Femur (tissue), 1 donor: ENCODE data around the gene ROCK2.

Experiments
- DNase-seq: peaks from one replicate; pipeline ENCODE4 v3.0.0-alpha.2; 2017

Gene ROCK2

DNA sequence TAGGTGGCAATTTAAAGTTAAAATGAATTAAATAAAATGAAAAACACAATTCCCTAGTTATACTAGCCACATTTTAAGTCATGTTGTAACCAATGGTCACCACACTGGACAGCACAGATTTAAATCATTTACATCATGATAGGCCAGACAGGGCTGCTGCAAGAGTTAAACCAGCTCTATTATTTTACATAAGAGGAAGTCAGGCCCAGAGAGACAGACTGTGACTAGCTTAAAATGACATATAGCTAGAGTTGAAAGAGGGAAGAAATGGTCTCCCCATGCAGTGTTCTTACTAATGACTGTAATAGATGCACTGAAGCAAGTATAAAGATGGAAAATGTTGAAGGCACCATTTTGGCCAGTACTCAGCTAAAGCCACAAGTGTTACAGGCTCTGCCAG is 119.5 kb downstream of the ROCK2 start:
- DNase-seq: no peak

DNA sequence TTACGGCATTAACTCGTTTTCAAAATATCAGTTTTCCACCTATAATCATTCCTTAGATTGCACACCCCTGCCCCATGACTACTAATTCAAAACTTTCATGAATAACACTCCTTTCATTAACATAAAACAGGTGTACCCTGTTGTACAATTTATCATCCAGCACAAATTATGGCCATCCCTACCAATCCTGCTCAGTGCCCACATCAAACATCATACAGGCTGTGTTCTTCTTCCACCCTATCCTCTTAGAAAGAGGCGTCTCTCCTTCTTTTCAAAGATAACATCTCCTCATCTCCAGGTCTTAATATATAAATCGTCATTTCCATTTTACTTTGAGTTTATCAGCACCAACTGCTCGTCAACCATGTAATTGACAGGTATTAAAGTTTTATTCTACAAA is 121.6 kb downstream of the ROCK2 start:
- no peak for DNase-seq

DNA sequence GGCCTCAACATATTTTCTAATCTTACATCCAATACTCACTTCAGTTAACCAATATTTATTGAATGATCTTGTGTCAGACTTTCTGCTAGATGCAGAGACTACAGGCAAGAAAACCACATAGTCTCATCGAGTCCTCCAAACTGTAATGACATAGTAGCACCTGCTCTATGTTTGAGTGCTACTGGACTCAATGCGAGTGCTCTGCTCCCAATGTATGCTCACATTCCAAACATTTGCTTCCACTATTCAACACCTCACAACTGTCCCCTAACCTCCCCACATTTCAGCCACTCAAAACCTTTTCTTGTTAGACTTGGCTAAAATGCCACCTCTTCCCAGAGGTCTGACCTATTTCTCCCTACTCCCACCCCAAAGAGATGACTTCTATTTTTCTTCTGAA is 124.0 kb downstream of the ROCK2 start:
- DNase-seq: no peak

DNA sequence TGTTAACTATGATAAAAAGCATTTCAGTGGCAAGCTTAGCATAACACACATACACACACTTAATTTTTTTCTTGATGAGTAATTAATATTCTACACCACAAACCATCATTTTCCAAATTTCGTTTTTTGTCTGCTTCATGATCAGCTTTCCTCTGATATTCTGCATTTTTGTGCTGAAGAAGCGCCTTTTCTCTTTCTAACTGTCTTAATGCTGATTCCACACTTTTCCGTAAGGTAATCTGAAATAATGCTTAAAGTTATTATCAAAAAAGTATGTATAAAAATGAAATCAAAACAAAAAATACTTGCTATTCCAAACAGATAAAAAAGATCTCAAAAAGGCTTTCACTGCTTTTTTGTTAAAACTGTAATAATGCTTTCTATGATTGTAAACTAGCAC is 129.0 kb downstream of the ROCK2 start:
- no peak for DNase-seq

DNA sequence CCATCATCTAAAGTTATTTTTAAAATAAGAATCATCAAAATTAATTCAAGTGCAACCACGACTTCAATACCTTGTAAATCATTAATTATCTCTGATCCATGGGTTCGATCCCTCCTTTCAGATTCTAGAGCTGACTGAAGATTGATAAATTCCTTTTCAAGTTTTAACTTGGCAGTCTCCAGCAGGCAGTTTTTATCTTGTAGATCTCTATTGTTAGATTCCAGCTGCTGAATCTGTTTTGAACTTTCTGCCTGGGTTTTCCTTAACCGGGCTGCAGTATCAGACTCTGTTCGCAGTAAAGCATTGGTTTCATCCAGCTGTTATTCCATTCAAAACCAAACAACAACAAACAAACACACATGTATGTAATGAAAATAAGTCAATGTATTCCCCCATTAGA is 129.7 kb downstream of the ROCK2 start:
- DNase-seq: no peak

DNA sequence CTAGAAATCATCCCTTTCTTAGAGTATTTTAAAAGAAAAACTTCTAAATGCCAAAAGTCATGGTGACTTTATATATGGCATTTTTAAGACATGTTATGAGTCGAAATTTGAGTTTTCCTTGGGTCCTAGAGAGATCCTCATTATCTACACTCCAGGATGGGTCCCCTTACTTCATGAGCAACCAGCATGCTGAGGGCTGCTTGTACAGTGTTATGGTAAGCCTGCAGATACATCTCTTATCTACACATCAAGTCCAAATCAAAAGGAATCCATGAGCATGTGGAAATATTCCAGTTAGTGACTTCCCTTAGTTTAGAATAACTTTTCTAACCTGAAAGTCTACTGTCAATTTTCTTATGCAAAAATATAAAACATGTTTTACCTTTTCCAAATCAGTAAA is 130.5 kb downstream of the ROCK2 start:
- no peak for DNase-seq

DNA sequence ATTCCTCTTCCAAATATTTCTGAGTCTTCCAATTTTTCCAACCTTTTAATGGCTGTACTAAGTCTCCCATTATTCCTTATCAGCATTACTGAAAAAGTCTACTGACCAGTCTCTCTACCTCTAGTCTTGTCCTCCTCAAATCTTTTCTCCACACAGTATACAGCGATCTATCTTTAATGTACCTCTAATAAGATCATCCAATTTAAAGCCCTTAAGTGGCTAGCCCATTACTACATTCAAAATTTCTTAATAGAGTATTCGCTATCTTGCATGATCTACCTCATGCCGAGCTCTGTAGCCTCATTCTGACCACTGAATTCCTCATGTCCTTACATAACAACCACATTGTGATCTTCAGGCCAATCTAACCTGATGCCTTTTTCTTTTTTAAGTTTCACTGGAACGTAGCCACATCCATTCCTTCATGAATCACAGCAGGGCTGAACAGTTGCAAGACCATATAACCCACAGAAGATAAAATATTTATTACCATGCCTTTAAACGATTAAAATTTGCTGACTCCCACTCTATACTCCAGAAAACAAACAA is 131.3 kb downstream of the ROCK2 start:
- no peak for DNase-seq

DNA sequence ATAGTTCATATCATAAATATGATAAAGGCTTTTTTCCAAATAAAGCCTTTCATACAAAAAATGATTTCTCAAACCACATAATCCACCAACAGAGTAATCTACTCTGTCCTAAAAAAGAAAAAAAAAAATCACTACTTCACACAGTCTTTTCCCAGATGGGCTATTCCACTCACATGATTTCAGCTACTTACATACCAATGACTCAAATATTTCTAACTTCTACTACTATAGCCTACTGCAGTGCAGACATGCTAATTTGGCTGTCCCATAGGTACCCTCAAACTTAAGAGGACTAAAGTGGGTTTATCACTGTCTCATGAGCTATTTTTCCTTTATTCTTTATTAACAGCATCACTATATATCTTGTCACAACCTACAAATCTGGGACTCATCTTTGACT is 131.8 kb downstream of the ROCK2 start:
- DNase-seq: no peak

DNA sequence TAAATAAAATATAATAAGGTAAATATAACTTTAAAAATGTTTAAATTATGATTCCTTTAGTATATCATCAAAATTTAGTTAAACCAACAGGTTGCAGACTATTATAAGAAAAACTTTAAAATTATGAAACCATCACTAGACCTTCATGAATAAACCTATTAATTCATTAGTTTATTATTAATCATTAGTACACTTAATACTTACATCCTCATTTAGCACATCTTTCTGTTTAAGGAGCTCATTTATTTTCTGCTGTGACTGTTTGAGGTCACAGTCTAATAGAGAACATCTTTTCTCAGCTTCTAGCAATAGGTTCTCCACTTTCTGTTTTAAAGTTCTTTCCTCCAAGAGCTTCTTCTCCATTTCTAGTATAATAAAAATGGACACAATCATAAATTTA is 136.4 kb downstream of the ROCK2 start:
- DNase-seq: no peak

DNA sequence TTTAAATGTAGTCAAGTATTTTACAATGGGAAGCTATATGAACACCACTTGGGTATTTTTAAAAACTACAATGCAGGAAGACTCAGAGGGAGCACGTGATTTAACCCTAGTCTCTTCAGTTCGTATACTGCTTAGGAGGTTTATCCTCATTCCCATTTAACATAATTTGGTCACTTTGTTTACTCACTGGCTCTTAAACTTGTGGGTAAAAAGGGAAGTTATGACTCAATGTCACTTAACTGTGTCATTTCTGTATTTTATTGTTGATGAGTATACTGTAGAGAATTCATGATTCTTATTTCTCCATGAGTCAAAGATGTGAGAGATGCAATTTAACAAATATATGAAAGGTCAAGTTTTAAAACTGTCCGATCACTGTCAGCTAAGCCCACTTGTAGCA is 141.0 kb downstream of the ROCK2 start:
- DNase-seq: no peak

DNA sequence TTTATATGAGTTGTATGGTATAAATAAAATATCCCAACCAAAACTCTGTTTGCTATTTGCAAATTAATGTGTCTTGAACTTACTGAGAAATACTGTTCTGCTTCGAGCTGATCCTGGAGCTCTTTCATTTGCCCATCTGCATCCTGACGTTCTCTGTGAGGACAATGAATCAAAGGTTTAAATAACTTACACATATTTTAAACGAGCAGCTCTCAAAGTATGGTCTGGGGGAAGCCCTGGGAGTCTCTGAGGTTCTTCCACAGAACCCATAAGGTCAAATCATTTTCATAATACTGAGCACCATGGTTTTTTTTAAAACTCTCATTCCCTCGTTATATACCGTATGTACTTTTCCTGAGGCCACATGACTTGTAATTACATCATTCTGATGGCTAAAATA is 142.5 kb downstream of the ROCK2 start:
- no peak for DNase-seq

DNA sequence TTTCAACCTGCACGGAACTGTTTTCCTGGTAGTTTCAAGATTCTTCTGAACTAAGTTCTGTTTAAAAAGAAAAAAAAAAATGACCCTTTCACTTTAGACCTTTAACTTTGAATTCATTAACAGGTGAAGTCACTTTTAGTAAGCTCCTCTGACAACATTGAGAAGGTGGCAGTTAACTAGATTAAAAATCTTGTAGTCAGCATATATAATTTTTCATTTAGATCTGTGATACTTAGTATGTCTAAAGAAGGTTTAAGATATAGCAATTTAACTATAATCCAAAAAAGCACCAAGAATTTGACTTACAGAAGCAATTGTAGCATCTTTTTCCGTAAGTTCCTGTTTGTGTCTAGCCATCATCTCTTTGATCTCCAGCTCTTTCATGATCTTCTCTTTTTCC is 143.8 kb downstream of the ROCK2 start:
- DNase-seq: no peak

DNA sequence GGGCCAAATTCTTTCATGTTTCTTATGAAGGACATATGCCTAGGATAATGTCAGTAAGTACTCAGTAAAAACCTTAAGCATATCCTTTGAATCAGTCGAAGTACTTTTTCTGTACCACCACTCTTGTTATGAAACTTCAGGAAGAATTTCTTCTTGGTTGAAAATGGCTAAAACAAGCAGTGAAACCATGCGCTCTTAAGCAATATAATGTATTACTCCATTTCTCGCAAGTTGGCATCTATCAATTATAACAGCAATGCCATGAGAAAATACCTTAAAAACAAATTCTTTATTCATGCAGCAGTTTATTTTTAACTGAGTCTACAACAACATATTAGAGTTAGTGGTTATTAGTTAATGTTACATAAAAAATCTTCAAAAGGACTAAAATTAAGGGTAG is 148.2 kb downstream of the ROCK2 start:
- no peak for DNase-seq

DNA sequence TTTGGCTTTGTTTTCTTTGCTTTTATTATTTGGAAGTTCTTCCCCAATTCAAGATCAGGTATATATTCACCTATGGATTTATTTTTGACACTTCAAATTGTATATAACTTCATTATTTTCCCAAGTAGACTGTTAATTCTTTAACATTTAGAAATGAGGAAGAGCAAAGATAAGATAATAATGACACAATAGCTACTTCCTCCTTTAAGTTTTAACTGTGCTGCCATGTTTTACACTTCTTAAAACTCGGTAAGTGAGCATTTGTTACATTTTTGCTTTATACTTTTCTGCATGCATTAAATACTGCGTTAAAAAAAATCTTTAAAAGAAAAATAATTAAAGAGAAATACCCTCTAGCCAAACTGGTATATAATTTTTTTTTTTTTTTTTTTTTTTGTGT is 156.7 kb downstream of the ROCK2 start:
- no peak for DNase-seq

DNA sequence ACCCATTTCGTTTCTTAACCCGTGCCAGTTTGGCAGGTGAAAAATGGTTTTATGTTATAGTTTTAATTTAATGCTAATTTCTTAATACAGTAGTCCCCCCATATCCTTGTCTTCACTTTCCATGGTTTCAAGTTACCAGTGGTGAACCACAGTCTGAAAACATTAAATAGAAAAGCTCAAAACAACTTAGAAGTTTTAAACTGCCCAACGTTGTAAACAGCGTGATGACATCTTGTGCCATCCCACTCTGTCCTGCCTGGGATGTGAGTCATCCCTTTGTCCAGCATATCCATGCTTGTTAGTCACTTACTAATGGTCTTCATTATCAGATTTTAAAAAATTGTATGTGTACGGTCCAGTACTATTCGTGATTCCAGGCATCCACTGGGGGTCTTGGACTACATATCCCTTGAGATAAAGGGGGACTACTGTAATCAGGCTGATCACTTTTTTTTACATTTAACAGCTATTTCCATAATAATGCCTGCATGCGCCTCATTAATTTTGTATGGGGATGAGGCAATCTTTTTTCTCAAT is 157.3 kb downstream of the ROCK2 start:
- no peak for DNase-seq

DNA sequence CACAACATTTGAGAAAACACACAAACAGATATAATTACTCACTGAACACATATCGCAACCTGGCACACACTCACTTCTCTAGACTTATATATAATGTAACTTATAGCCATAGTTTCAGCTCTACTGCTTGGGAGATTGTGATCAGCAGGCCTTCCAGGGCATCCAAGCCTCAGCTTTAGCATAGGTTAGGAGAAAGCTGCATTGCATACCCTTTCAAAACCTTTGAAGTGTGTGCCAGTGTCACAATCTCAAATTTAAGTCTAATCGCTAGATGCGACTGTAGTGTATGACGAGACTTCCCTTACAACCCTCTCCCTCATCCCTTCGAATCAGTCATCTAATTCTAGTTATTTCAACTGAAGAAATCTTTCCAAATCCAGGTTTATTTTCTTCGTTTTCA is 158.3 kb downstream of the ROCK2 start:
- no peak for DNase-seq

DNA sequence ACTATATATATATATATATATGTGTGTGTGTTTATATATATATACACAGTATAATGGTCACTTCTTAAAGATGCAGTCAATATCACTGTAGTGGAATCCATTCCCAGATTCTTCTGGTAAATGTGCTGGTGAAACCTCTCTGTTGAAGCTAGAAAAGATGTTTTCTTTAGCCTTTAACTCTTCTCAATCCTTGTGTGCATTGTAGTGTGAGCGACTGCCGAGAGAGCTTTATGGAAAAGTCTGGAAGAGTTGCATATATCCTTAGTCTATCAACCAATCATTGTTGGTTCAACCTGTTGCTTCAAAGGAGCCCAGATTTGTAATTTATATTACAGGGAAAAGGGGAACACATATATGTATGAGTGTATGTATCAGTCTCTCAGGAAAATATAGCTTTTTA is 161.5 kb downstream of the ROCK2 start:
- DNase-seq: no peak

DNA sequence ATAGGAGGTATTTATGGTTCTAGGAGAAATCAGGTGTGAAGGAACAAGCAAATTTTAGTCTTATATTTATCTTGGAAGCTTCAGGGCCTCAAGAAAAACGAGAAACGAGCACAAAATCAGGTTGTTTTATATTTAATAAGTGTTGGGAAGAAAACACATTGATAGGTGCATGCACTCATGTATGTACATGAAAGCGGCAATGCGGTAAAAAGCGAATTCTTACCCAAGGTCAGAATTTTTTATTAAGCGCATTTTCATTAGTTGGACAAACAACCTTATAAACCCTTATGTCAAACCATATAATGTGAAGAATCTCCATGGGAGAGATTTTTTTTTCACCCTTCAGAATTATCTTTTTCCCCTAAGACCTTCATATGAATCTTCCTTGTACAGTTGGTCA is 163.8 kb downstream of the ROCK2 start:
- DNase-seq: no peak

DNA sequence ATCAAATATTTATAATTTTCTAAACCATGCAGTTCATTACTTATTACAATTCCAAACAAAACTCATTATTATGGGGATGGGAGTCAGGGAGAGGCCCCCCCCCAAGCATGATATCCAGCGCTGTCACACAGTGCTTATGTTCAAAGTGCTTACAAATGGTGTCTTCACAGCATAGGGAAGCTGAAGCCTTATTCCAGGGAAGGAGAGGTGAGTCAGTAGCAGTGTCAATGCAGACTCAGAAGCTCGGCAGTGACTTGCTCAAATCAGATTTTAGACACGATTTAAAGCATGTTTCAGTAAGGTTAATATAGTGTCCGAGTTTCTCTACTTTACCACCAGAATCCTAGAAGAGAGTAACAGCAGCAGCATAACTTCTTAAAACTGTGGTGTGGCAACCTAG is 164.5 kb downstream of the ROCK2 start:
- DNase-seq: no peak

DNA sequence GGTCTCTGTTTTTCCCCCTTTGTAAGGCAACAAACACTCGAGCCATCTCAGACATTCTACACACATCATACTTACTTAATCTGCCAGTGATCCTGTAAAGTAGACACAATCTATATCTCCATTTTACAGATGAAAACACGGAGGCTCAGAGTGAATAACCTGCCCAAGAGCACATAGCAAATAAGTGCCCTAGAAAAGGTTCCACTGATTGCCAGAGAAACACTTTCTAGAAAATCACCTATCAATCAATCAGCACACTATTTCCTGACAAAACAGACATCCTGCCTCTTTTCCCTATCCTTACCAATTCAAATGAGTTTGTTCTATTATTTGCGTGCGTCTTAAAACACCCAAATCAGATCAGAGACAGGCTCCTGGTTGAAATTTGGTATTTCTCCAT is 165.2 kb downstream of the ROCK2 start:
- no peak for DNase-seq

DNA sequence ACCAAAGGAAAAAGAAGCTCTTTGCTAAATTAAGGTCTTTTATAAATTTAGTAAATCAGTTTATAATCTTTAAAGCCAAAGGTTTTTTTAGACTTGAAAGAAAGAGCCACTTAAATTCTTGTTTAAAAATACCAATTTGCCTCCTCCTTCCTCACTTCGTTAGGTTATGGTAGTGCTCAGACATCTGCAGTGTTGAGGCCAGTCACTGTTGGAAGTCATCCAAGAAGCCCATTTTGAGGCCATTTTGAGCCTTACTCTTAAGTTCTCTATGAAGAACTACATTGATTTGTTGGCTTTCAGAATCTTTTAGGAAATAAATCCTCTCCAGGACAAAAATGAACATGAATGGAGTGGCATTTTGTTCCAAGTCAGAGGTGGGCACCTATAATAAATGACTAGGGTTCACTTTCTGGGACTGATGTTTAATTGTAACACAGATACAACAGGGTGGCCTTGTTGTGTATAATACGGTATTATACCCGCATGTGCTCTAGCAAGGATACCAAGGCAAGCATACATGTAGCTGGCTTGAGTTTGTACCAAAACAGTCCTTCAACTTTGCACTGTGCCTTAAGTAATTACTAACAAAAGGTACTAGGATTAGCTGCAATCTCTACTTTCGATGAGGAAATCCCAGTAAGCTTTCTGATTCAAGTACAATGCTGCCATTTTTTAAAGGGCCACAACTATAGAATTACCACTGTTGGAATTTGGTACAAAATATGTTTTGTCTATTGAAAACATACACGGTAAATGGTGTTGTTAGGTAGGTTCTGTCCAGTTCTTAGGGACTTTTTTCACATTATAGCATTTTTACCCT is 166.4 kb downstream of the ROCK2 start:
- no peak for DNase-seq

DNA sequence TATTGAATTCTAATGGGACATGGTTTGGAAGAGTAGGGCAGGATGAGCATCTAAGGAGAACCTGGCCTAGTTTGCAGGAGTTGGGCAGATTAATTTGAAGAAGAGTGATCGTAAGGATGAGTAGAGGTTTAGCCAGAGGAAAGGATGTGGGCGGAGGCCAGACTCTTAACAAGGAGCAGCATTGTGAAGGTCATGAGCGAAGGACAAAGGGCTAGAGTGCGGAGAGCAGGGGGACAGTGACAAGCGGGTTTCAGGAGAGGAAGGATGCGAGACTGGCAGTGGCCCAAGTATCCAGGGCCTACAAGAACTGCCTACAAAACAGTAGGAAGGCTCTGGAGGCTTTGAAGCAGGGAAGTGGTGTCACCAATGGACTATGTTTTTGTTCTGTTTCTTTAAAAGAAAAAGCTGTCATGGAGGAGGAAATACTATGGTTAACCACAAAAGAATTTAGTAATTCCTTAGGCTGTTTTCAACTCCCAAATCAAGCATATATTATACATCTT is 169.1 kb downstream of the ROCK2 start:
- no peak for DNase-seq

DNA sequence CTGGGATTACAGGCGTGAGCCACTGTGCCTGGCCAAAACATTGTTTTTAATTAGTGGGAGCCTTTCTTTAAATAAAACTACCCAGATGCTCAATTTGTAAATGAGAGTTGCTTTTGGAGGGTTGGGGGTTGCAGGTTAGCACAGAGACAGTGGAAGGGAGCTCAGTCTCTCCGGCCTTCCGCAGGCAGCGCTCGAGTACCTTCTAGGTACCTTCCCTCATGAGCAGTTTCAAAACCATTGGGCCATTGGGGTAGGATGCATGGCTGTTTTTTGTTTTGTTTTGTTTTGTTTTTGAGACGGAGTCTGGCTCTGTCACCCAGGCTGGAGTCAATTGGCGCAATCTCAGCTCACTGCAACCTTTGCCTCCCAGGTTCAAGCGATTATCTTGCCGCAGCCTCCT is 170.2 kb downstream of the ROCK2 start:
- no peak for DNase-seq

DNA sequence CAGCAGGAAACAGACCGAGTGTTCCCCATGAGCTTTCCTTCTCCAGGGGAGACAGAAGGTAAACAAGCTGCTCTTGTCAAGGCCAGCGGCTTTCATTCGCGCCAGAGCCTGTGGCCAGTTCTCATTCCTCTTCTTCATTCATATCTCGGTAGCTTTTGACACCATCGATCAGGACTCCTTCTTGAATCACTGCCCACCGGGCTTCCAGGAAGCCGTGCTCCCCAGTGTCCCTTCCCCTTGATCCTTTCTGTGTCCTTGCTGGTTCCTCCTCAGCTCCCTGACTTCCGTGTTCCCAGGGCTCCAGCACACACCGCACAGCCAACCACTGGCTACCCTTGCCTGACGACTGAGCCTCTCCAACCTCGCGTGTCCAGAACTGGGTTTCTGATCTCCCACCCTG is 175.1 kb downstream of the ROCK2 start:
- DNase-seq: no peak

DNA sequence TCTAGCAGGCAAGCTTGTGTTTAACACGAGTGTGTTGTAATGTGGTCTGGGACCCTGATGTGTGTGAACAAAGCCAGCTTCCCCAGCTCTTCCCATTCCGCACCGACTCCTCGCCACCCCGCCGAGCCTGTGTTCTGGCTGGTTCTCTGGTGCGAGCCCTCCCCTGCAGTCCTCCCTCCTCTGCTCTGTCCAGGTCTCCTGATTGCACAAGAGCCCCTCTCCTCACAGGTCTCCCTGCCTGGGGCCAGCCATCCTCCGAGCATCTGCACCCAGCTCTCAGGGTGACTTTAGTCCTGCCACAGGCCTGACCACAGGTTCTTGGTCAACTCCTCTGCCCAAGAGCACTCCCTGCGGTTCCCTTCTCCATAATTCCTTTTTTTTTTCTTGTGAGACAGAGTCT is 175.9 kb downstream of the ROCK2 start:
- no peak for DNase-seq
